AG10803 (cell line): ENCODE results near the gene GAL3ST2.

ENCODE experiments used
- DNase-seq: peaks from one replicate; pipeline ENCODE4 v3.0.0; 2010; ENCODE audit warnings: low read depth
- H3K4me3 ChIP-seq: 2 replicates; pipeline ENCODE4 v1.5.1; 2011; ENCODE audit warnings: mild to moderate bottlenecking, low read length, control low read depth
- CTCF ChIP-seq: conservative IDR thresholded peaks from 2 replicates; pipeline ENCODE4 v1.5.1; 2011; ENCODE audit warnings: mild to moderate bottlenecking, low read length, control low read depth, inconsistent platforms

The GAL3ST2 gene

GRCh38 chr2:241762321-241762932 lies 14.2 kb upstream of the GAL3ST2 start:
- no peak overlapping the region for H3K4me3 ChIP-seq
- no peak for DNase-seq
- TF ChIP-seq CTCF, result no peak

- no peak for TF ChIP-seq CTCF
- DNase-seq, result no peak
- no peak overlapping the region for H3K4me3 ChIP-seq
These were observed 13.7 kb upstream of the GAL3ST2 start for GRCh38 chr2:241762933-241763369.

- no peak for DNase-seq
- no peak overlapping the region for H3K4me3 ChIP-seq
- TF ChIP-seq CTCF, result no peak
These were observed 12.9 kb upstream of the GAL3ST2 start for GRCh38 chr2:241763551-241764274.

- no peak for DNase-seq
- H3K4me3 ChIP-seq, result no peak overlapping the region
- TF ChIP-seq CTCF, result no peak
These were observed 12.1 kb upstream of the GAL3ST2 start for GRCh38 chr2:241764275-241765241.

- DNase-seq, result no peak
- no peak overlapping the region for H3K4me3 ChIP-seq
- TF ChIP-seq CTCF, result no peak
These were observed 9.0 kb upstream of the GAL3ST2 start for GRCh38 chr2:241767464-241768250.

- no peak overlapping the region for H3K4me3 ChIP-seq
- no peak for DNase-seq
- TF ChIP-seq CTCF, result no peak
These were observed 8.3 kb upstream of the GAL3ST2 start for GRCh38 chr2:241768251-241768711.
